Lower leg skin (tissue), 3 donors: Measurements from ENCODE around the gene CHKA.

ENCODE experiments used
- POLR2A ChIP-seq, 2 donors: fragments of 450-650 bp; IDR thresholded peaks; one replicate each; pipeline ENCODE4 v1.6.1; 2016 to 2017; ENCODE audit warnings: antibody characterized with exemption in 2 of 2, mild to moderate bottlenecking in 1 of 2, moderate library complexity in 1 of 2
- TF ChIP-seq, protein P1 (sequence below), 3 donors: fragments of 450-650 bp; IDR thresholded peaks; one replicate each; pipeline ENCODE4 v1.5.1; 2016; ENCODE audit warnings: antibody characterized with exemption in 3 of 3, mild to moderate bottlenecking in 3 of 3, moderate library complexity in 2 of 3

DNA sequence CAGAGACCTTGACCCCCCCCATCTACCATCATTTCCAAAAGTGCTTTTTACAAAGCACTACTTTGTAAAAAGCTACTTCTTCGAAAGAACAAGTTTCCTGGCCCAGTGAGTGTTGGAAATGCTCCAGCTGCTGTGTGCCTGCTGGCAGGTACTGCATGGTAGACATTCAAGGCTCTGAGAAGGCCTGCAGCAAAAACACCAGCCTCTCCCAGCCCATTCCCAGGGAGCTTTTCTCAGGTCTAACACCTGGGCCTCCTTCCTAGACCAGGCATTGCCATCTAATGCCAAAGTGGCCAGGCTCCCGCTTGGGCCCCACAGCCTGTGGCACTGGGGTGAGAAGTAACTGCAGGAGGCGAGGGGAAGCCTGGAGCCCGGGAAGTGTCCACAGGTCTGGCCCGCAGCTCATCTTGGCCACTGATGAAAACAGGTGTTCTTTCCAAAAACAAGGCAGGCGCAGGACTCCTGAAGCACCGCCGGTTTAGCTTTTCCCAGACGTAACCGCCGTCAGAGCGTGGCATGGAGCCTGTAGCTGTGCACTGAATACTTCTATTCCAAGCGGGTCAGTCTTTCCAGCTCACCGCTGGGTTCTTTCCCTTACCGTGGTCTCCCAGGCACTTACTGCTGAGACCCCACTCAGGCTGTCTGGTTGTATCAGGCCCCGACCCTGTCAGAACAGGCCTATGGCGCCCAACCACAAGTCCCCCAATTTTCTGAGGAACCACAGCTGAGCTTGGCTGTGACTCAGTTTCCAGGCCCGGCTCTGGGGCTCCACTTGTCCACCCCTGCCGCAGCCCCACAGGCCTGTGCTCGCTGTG, 83.6 kb downstream of the CHKA start:
- TF ChIP-seq, protein P1, sequence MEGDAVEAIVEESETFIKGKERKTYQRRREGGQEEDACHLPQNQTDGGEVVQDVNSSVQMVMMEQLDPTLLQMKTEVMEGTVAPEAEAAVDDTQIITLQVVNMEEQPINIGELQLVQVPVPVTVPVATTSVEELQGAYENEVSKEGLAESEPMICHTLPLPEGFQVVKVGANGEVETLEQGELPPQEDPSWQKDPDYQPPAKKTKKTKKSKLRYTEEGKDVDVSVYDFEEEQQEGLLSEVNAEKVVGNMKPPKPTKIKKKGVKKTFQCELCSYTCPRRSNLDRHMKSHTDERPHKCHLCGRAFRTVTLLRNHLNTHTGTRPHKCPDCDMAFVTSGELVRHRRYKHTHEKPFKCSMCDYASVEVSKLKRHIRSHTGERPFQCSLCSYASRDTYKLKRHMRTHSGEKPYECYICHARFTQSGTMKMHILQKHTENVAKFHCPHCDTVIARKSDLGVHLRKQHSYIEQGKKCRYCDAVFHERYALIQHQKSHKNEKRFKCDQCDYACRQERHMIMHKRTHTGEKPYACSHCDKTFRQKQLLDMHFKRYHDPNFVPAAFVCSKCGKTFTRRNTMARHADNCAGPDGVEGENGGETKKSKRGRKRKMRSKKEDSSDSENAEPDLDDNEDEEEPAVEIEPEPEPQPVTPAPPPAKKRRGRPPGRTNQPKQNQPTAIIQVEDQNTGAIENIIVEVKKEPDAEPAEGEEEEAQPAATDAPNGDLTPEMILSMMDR (IDR thresholded peaks at IDR 0.05): no peak
- TF ChIP-seq POLR2A (IDR thresholded peaks at IDR 0.05): no peak
